PC-9 (cell line): ENCODE measurements around the gene CTSD. TPM values are rescaled to one million over a fixed set of nuclear protein-coding genes. Genes with fewer than 3 reads are reported as not detected.

Experiments
- BruUV-seq: library from RNA; stranded (reverse); fragments of 400-500 nt; replicated peaks from 2 replicates; lab custom pipeline; 2021; lab: Mats Ljungman, UMichigan
- CTCF ChIA-PET: fragments of 300-600 bp; sonication (Branson Sonifier 250); formaldehyde crosslinking; loops from one replicate; lab custom pipeline; 2022; ENCODE audit warnings: antibody characterized with exemption; lab: Charles Lee
- POLR2A ChIA-PET: fragments of 300-600 bp; sonication (Branson Sonifier 250); formaldehyde crosslinking; loops from one replicate; lab custom pipeline; 2022; ENCODE audit warnings: antibody characterized with exemption; ENCODE audit not compliant: unreplicated experiment; lab: Charles Lee
- DNase-seq, 2 experiments: peaks; one replicate each; pipeline versions ENCODE4 v3.0.0 to v3.0.0-alpha.2; 2015 to 2022; ENCODE audit warnings: mixed read lengths in 1 of 2
- H2AFZ ChIP-seq: fragments of 200-600 bp; sonication (generic); 2 replicates; pipeline ENCODE4 v1.8.1; 2017; ENCODE audit warnings: antibody characterized with exemption
- H3F3A ChIP-seq: fragments of 200-600 bp; sonication (generic); 2 replicates; pipeline ENCODE4 v1.8.1; 2017; ENCODE audit warnings: antibody characterized with exemption, mild to moderate bottlenecking, low read depth; ENCODE audit not compliant: insufficient read depth
- H3K27ac ChIP-seq: fragments of 200-600 bp; sonication (generic); 2 replicates; pipeline ENCODE4 v1.6.1; 2016; ENCODE audit warnings: mixed run types
- H3K27me3 ChIP-seq: fragments of 200-600 bp; sonication (generic); 2 replicates; pipeline ENCODE4 v1.6.1; 2016; ENCODE audit warnings: low read depth, mixed run types; ENCODE audit not compliant: insufficient read depth
- H3K36me3 ChIP-seq: fragments of 200-600 bp; sonication (generic); 2 replicates; pipeline ENCODE4 v1.6.1; 2016; ENCODE audit warnings: low read depth, mixed run types
- H3K4me1 ChIP-seq: fragments of 200-600 bp; sonication (generic); replicated peaks from 2 replicates; pipeline ENCODE4 v1.6.1; 2016; ENCODE audit warnings: mixed run types; ENCODE audit not compliant: insufficient read depth
- H3K4me2 ChIP-seq: fragments of 200-600 bp; sonication (generic); 2 replicates; pipeline ENCODE4 v1.6.1; 2017; ENCODE audit warnings: mixed run types
- H3K4me3 ChIP-seq: fragments of 200-600 bp; sonication (generic); 2 replicates; pipeline ENCODE4 v1.6.1; 2016; ENCODE audit warnings: mixed run types
- H3K79me2 ChIP-seq: fragments of 200-600 bp; sonication (generic); 2 replicates; pipeline ENCODE4 v1.6.1; 2017; ENCODE audit warnings: low read depth, mixed run types
- H3K9me2 ChIP-seq: fragments of 200-600 bp; sonication (generic); 2 replicates; pipeline ENCODE4 v1.8.1; 2017; ENCODE audit warnings: mild to moderate bottlenecking; ENCODE audit not compliant: insufficient read depth
- H3K9me3 ChIP-seq: fragments of 200-600 bp; sonication (generic); 2 replicates; pipeline ENCODE4 v1.8.1; 2016; ENCODE audit warnings: low read depth; ENCODE audit not compliant: insufficient read depth
- H4K20me1 ChIP-seq: fragments of 200-600 bp; sonication (generic); 2 replicates; pipeline ENCODE4 v1.8.1; 2017; ENCODE audit not compliant: insufficient read depth
- CTCF ChIP-seq: fragments of 200-600 bp; sonication (generic); conservative IDR thresholded peaks from 2 replicates; pipeline ENCODE4 v1.6.1; 2017; ENCODE audit warnings: mixed run types, antibody characterized with exemption, mild to moderate bottlenecking, moderate library complexity
- EZH2 ChIP-seq: fragments of 200-600 bp; sonication (generic); IDR thresholded peaks from 2 replicates; pipeline ENCODE4 v1.8.0; 2017; ENCODE audit warnings: antibody characterized with exemption, low read depth
- intact Hi-C: fragments of 100-400 bp; cut with micrococcal nuclease; formaldehyde crosslinking; loops from one replicate; pipeline ENCODE4 v1.10.0; 2022; ENCODE audit not compliant: unreplicated experiment
- total RNA-seq: library from RNA; stranded (reverse); gene quantifications from 2 replicates; pipeline ENCODE4 v1.2.3, GENCODE V29; 2021

The CTSD gene
- total RNA-seq, 1 experiment from 2014 or later: 735 TPM

- TF ChIP-seq EZH2: no peak
- no peak for TF ChIP-seq CTCF
- intact Hi-C loops: no loop called here
Observed at GRCh38 chr11:1745701-1746320, 17.9 kb downstream of the CTSD start.

DNA sequence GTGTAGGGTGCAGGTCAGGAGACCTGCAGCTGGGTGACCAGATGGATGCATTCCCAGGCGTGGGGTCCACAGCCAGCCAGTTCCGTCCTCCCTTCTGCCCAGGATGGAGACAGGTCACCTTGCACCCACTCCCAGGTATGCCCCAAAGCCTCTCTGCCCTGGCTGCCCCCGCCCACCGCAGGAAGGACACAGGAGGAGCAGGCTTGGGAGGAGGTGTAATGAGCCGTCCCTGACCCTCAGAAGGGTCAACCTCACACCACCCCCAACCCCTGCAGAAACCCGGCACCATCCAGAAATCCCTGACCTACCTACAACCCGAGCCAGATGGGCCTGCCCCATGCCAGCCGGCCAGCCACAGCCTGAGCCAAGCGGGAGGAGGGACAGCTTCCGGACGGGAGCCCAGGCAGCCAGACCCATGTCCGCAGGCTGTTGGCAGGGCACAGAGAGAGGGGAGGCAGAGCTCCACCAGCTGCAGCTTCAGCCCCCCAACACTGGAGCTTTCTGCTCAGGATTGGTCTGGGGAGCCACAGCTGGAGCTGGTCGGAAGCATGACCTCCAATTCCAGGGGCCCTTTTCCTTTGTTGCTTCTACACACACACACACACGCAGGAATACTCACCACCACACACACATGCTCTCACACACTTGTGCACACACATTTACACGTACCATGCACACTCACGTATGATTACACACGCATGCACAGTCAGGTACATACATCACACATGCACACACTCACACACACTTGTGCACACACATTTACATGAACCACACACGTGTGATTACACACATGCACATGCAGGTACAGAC lies 18.6 kb downstream of the CTSD start:
- no peaks in the 10 kb centered on the region for H3K79me2 ChIP-seq
- no peak overlapping the region for H3K4me3 ChIP-seq
- ChIA-PET POLR2A (interaction anchor here (0.7 kb wide), 1 partner anchor 86 kb away, joined by 3 read pairs; no protein-coding TSS in a partner anchor), CTCF (no interaction called here)
- H2AFZ ChIP-seq: no peak overlapping the region
- BruUV-seq: no TSS peak
- no peak for DNase-seq
- intact Hi-C loops: no loop called here
- no peak overlapping the region for H3K27ac ChIP-seq
- no peaks in the 10 kb centered on the region for H3K36me3 ChIP-seq
- no peaks in the 10 kb centered on the region for H3K4me1 ChIP-seq
- no peak overlapping the region for H3K4me2 ChIP-seq
- peaks cover 16% of the 10 kb centered on the region for H3F3A ChIP-seq
- H3K9me2 ChIP-seq: no peaks in the 10 kb centered on the region
- no peaks in the 10 kb centered on the region for H3K27me3 ChIP-seq
- no peaks in the 10 kb centered on the region for H4K20me1 ChIP-seq
- H3K9me3 ChIP-seq: no peaks in the 10 kb centered on the region
- no peak for TF ChIP-seq CTCF
- TF ChIP-seq EZH2: no peak

More at GRCh38 chr11:1745701-1746320, 17.9 kb downstream of the CTSD start:
- no peak overlapping the region for H3K27ac ChIP-seq
- BruUV-seq: no TSS peak
- no peak overlapping the region for H2AFZ ChIP-seq
- no peaks in the 10 kb centered on the region for H3K79me2 ChIP-seq
- H3K4me2 ChIP-seq: no peak overlapping the region
- H4K20me1 ChIP-seq: no peaks in the 10 kb centered on the region
- H3K9me2 ChIP-seq: no peaks in the 10 kb centered on the region
- peaks cover 16% of the 10 kb centered on the region for H3F3A ChIP-seq
- no peak for DNase-seq
- POLR2A ChIA-PET: no interaction called here
- CTCF ChIA-PET: no interaction called here
- H3K36me3 ChIP-seq: no peaks in the 10 kb centered on the region
- H3K27me3 ChIP-seq: no peaks in the 10 kb centered on the region
- H3K9me3 ChIP-seq: no peaks in the 10 kb centered on the region
- H3K4me1 ChIP-seq: no peaks in the 10 kb centered on the region
- no peak overlapping the region for H3K4me3 ChIP-seq

- Histone ChIP-seq H3K27me3 (no peaks in the 10 kb centered on the region), H3K36me3 (no peaks in the 10 kb centered on the region), H3K4me3 (no peak overlapping the region), H3K27ac (no peak overlapping the region), H3K4me2 (no peak overlapping the region), H3K9me3 (no peaks in the 10 kb centered on the region), H3K4me1 (no peaks in the 10 kb centered on the region), H3K79me2 (no peaks in the 10 kb centered on the region), H3K9me2 (no peaks in the 10 kb centered on the region), H2AFZ (no peak overlapping the region), H4K20me1 (no peaks in the 10 kb centered on the region), H3F3A (peaks cover 16% of the 10 kb centered on the region)
- intact Hi-C loops: no loop called here
- TF ChIP-seq EZH2 (no peak), CTCF (no peak)
- BruUV-seq: no TSS peak
- ChIA-PET POLR2A (interaction anchor here (0.7 kb wide), 1 partner anchor 85 kb away, joined by 3 read pairs; no protein-coding TSS in a partner anchor), CTCF (interaction anchor here (0.7 kb wide), 1 partner anchor 1228 kb away, joined by 6 read pairs; no protein-coding TSS in a partner anchor)
- DNase-seq: no peak
Observed at GRCh38 chr11:1744137-1744886, 19.4 kb downstream of the CTSD start.
